Upper lobe of left lung (tissue), 6 donors: ENCODE results near the gene RBM27. TPM values are rescaled to one million over a fixed set of nuclear protein-coding genes. Genes with fewer than 3 reads are reported as not detected.

Experiments used
- ATAC-seq, 2 donors: fragments of 200-7000 bp; cut with Tn5 transposase; one replicate each; pipeline ENCODE4 v1.9.1; 2022; ENCODE audit warnings: mild to moderate bottlenecking in 2 of 2, moderate library complexity in 2 of 2; ENCODE audit not compliant: low FRiP score in 2 of 2
- DNase-seq, 2 donors: peaks; one replicate each; pipeline ENCODE4 v3.0.0-alpha.2; 2019 to 2020
- H3K27ac ChIP-seq, 4 donors: fragments of 200-600 bp; sonication (generic); one replicate each; pipeline ENCODE4 v1.5.1; 2016 to 2019
- H3K27me3 ChIP-seq, 4 donors: fragments of 200-600 bp; sonication (generic); one replicate each; pipeline ENCODE4 v1.5.1; 2017 to 2019
- H3K36me3 ChIP-seq, 4 donors: fragments of 200-600 bp; sonication (generic); one replicate each; pipeline ENCODE4 v1.5.1; 2016 to 2019
- H3K4me1 ChIP-seq, 4 donors: fragments of 200-600 bp; sonication (generic); one replicate each; pipeline ENCODE4 v1.5.1; 2018 to 2019
- H3K4me3 ChIP-seq, 4 donors: fragments of 200-600 bp; sonication (generic); one replicate each; pipeline ENCODE4 v1.5.1; 2017 to 2019; ENCODE audit warnings: mild to moderate bottlenecking in 2 of 4, moderate library complexity in 1 of 4
- H3K9me3 ChIP-seq, 4 donors: fragments of 200-600 bp; sonication (generic); one replicate each; pipeline ENCODE4 v1.5.1; 2018 to 2019
- EP300 ChIP-seq, 4 donors: sonication (generic); formaldehyde crosslinking; IDR thresholded peaks; one replicate each; pipeline ENCODE4 v1.5.1; 2017; ENCODE audit warnings: antibody characterized with exemption in 4 of 4, control low read depth in 2 of 4
- POLR2A ChIP-seq, 4 donors: fragments of 450-650 bp; IDR thresholded peaks; one replicate each; pipeline ENCODE4 v1.5.1; 2016 to 2017; ENCODE audit warnings: antibody characterized with exemption in 4 of 4, mild to moderate bottlenecking in 2 of 4
- WGBS, 2 donors: methylation state at CpG; one replicate each; pipeline ENCODE4 v1.1.5; 2017 to 2018; 5-methylcytosine and 5-hydroxymethylcytosine counted together
- small RNA-seq, 4 donors: library from RNA; depleted of rRNA; stranded (forward); fragments of <200 nt; gene quantifications; one replicate each; pipeline ENCODE3, GENCODE V24; 2016
- total RNA-seq, 6 donors: library from RNA; depleted of rRNA in 4 of 6; stranded (reverse); fragments of >200 nt in 4 of 6; gene quantifications; one replicate each; pipeline versions ENCODE4 v1.1.0 to v1.2.1, GENCODE V29; 2016 to 2021
- donor health status: DM: no; HTN: no; CAD: no; lungs with moderate emphysema.
- donor health status: DM: no; HTN: yes; CAD: no; lungs with severe emphysema.

The RBM27 gene
- total RNA-seq, 6 donors from 2014 or later: 13.0 to 52.4 (median 31.2) TPM

DNA sequence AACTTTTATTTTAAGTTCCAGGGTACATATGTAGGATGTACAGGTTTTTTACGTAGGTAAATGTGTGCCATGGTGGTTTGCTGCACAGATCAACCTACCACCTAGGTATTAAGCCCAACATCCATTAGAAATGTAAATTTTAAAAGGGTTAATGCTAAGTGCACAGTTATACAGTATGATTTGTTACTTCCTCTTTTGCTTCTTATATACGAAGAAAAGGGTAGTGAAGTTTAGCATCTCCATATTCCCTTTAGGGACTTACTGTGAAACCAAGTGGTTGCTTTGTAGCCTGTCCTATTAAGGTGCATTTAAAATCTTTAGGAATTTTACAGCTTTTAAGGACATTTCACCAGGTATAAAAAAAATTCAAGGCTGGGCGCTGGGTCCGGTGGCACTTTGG lies 46.4 kb downstream of the RBM27 start:
- DNase-seq: no peak

More for the DNA sequence above, 46.4 kb downstream of the RBM27 start:
- H3K27ac ChIP-seq: no peak overlapping the region
- 89% methylated on average over 4 of the region's 4 CpGs for WGBS, 2 donors
- no peak overlapping the region for H3K4me3 ChIP-seq
- ATAC-seq: no peak
- H3K36me3 ChIP-seq: peaks cover 0 to 56% (median 7%) of the 10 kb centered on the region in 4 donors
- no peaks in the 10 kb centered on the region for H3K4me1 ChIP-seq
- no peaks in the 10 kb centered on the region for H3K9me3 ChIP-seq
- no peaks in the 10 kb centered on the region for H3K27me3 ChIP-seq
- TF ChIP-seq EP300 (IDR thresholded peaks at IDR 0.05): no peak
- no peak for TF ChIP-seq POLR2A (IDR thresholded peaks at IDR 0.05)

Small RNA genes within 50 kb of the gene (small RNA-seq; reads per million reads assigned to genes)
- 0 reads per million in 4 donors for gene RNU7-180P

Other genes starting within 250 kb of the RBM27 start
- gene PLAC8L1, start 98.0 kb upstream of the RBM27 start, total RNA-seq: 1 to 10 TPM in 1 of 6 donors, not detected in 5; 1.3 TPM
- 10 to 100 TPM; 37.0 to 93.3 (median 67.0) TPM for gene LARS1, start 21.0 kb upstream of the RBM27 start, total RNA-seq
- under 1 TPM in 3 of 6 donors, not detected in 3; 0.10 to 0.55 (median 0.30) TPM for gene POU4F3, start 135.2 kb downstream of the RBM27 start, total RNA-seq
- gene TCERG1, start 243.7 kb downstream of the RBM27 start, total RNA-seq: 100 to 1,000 TPM in 1 of 6 donors, 10 to 100 TPM in 5; 34.3 to 110 (median 53.3) TPM